GM13976 (cell line): Measurements from ENCODE around the gene STK39.

Experiments
- DNase-seq: peaks from one replicate; pipeline ENCODE4 v3.0.0; 2012; ENCODE audit warnings: low spot score
- in situ Hi-C: fragments of 300-500 bp; cut with MboI; formaldehyde crosslinking; loops from one replicate; pipeline ENCODE4 v1.12.0; 2022; ENCODE audit warnings: low sequenced_read_pairs, mixed read lengths, inconsistent platforms; ENCODE audit not compliant: unreplicated experiment
- TF ChIP-seq, protein P1 (sequence below): IDR thresholded peaks from 2 replicates; pipeline ENCODE4 v1.5.1; 2012; ENCODE audit warnings: borderline replicate concordance, mild to moderate bottlenecking; ENCODE audit not compliant: insufficient read depth; ENCODE audit errors: extremely low read depth, missing control alignments, control extremely low read depth

Gene STK39

DNA sequence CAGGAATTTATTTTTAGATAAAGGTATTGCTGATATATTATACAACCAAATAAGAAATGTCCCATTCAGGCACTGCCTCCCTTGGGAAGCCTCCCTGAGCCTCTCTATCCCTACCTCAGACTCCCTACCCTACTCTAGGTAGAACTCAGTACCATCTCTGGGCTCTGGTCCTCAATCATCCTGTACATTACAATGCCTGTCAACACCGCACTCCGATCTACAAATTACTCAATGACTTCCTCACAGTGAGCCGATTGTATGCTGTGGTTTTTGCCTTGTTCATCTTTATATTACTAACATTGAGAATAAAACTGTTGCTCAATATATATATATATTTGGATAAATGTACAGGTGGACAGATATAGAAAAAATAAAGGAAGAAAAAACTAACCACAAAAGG, 207.5 kb downstream of the STK39 start:
- TF ChIP-seq, protein P1, sequence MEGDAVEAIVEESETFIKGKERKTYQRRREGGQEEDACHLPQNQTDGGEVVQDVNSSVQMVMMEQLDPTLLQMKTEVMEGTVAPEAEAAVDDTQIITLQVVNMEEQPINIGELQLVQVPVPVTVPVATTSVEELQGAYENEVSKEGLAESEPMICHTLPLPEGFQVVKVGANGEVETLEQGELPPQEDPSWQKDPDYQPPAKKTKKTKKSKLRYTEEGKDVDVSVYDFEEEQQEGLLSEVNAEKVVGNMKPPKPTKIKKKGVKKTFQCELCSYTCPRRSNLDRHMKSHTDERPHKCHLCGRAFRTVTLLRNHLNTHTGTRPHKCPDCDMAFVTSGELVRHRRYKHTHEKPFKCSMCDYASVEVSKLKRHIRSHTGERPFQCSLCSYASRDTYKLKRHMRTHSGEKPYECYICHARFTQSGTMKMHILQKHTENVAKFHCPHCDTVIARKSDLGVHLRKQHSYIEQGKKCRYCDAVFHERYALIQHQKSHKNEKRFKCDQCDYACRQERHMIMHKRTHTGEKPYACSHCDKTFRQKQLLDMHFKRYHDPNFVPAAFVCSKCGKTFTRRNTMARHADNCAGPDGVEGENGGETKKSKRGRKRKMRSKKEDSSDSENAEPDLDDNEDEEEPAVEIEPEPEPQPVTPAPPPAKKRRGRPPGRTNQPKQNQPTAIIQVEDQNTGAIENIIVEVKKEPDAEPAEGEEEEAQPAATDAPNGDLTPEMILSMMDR, result no peak
- in situ Hi-C loops, result no loop called here
- DNase-seq, result no peak

- in situ Hi-C loops, result no loop called here
- TF ChIP-seq, protein P1, result no peak
- DNase-seq, result no peak
Observed at GRCh38 chr2:168037778-168038177, 209.6 kb downstream of the STK39 start.

DNA sequence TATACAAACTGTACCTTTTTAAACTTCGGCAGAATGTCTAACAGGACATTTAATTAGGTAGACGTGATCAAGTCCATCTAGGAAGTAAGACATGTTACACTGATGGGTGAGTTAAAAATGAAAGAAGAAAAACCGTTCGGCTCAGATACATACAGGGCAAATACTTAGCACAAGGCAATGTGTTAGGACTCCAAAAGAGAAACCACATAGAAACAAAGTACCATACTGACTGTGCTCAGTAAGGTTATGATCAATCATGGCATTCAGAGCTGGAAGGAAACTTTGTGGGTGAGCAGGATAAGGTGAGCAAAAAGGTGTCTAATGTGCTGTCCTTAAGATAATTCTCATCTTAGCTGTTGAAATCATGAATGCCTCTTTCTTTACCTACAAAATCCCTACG, 211.9 kb downstream of the STK39 start:
- in situ Hi-C loops, result no loop called here
- DNase-seq, result no peak
- TF ChIP-seq, protein P1, result no peak

DNA sequence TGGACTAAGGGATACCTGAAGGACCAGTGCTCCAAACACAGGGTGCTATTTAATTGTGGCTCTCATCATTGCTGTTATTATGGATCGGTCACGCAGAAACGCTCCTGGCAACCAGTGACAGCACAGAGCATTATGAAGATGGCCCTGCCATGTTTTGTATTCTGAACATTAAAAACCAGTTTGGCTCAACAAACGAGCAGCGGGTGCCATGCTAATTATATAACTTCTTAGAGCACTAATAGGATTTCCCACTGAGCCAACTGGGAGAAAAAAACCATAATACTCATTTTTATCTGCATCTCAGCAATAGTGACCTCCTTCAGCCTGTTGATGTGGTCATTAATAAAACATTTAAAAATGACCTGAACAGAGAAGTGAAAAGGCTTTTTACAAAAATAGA, 212.8 kb downstream of the STK39 start:
- TF ChIP-seq, protein P1, result no peak
- no peak for DNase-seq
- in situ Hi-C loops, result no loop called here

- no peak for DNase-seq
- TF ChIP-seq, protein P1, result no peak
- in situ Hi-C loops, result no loop called here
Observed at GRCh38 chr2:168033966-168034365, 213.4 kb downstream of the STK39 start.

GRCh38 chr2:168032091-168032490, 215.3 kb downstream of the STK39 start:
- DNase-seq, result no peak
- TF ChIP-seq, protein P1, result no peak
- in situ Hi-C loops, result no loop called here
